RWPE2 (cell line): ENCODE data around the gene ALDH1A3.

Experiments
- ATAC-seq: fragments of 200-7000 bp; cut with Tn5 transposase; 3 replicates; pipeline ENCODE4 v1.9.1; 2021; ENCODE audit warnings: low read depth
- DNase-seq: peaks from one replicate; pipeline ENCODE4 v3.0.0-alpha.2; 2020; ENCODE audit warnings: low spot score
- H3K27ac ChIP-seq: fragments of 450-650 bp; 2 replicates; pipeline ENCODE4 v1.5.1; 2017; ENCODE audit warnings: mild to moderate bottlenecking; ENCODE audit not compliant: poor library complexity, severe bottlenecking
- H3K27me3 ChIP-seq: fragments of 250-450 bp; sonication (Bioruptor Pico); 2 replicates; pipeline ENCODE4 v1.5.1; 2021; ENCODE audit warnings: mild to moderate bottlenecking, moderate library complexity; ENCODE audit not compliant: insufficient read depth, poor library complexity, severe bottlenecking
- H3K36me3 ChIP-seq: fragments of 250-450 bp; sonication (Bioruptor Pico); 2 replicates; pipeline ENCODE4 v1.5.1; 2020; ENCODE audit warnings: low read depth, mild to moderate bottlenecking, moderate library complexity
- H3K4me1 ChIP-seq: fragments of 250-450 bp; sonication (Bioruptor Pico); 2 replicates; pipeline ENCODE4 v1.5.1; 2021; ENCODE audit warnings: mild to moderate bottlenecking, moderate library complexity; ENCODE audit not compliant: insufficient read depth, poor library complexity, severe bottlenecking
- H3K4me3 ChIP-seq: fragments of 250-450 bp; sonication (Bioruptor Pico); 2 replicates; pipeline ENCODE4 v1.5.1; 2021; ENCODE audit warnings: mild to moderate bottlenecking, moderate library complexity; ENCODE audit not compliant: severe bottlenecking
- H3K9me3 ChIP-seq: fragments of 250-450 bp; sonication (Bioruptor Pico); 2 replicates; pipeline ENCODE4 v1.5.1; 2021; ENCODE audit warnings: mild to moderate bottlenecking, moderate library complexity; ENCODE audit not compliant: severe bottlenecking
- CTCF ChIP-seq: fragments of 450-650 bp; IDR thresholded peaks from one replicate; pipeline ENCODE4 v1.5.1; 2017; ENCODE audit warnings: mild to moderate bottlenecking, moderate library complexity; ENCODE audit not compliant: poor library complexity, severe bottlenecking

ALDH1A3 gene

GRCh38 chr15:100852630-100853029 is 27.0 kb upstream of the ALDH1A3 start:
- no peak for TF ChIP-seq CTCF
- H3K27me3 ChIP-seq = no peaks in the 10 kb centered on the region
- peak; percentile 42 for DNase-seq
- no peak overlapping the region for H3K27ac ChIP-seq
- H3K4me1 ChIP-seq = peaks cover 4% of the 10 kb centered on the region
- H3K36me3 ChIP-seq = no peaks in the 10 kb centered on the region
- H3K4me3 ChIP-seq = no peak overlapping the region
- H3K9me3 ChIP-seq = no peaks in the 10 kb centered on the region
- ATAC-seq = no peak

- Histone ChIP-seq H3K27ac (no peak overlapping the region), H3K36me3 (no peaks in the 10 kb centered on the region), H3K27me3 (no peaks in the 10 kb centered on the region), H3K4me1 (peaks cover 4% of the 10 kb centered on the region), H3K9me3 (no peaks in the 10 kb centered on the region), H3K4me3 (no peak overlapping the region)
- TF ChIP-seq CTCF = no peak
- DNase-seq (peak; percentile 60), ATAC-seq (no peak)
Observed at GRCh38 chr15:100853676-100854440, 25.8 kb upstream of the ALDH1A3 start.

GRCh38 chr15:100856867-100857266 is 22.8 kb upstream of the ALDH1A3 start:
- no peaks in the 10 kb centered on the region for H3K36me3 ChIP-seq
- DNase-seq (peak; percentile 11), ATAC-seq (no peak)
- no peak overlapping the region for H3K4me3 ChIP-seq
- H3K27ac ChIP-seq = no peak overlapping the region
- H3K9me3 ChIP-seq = no peaks in the 10 kb centered on the region
- no peak for TF ChIP-seq CTCF
- no peaks in the 10 kb centered on the region for H3K27me3 ChIP-seq
- no peaks in the 10 kb centered on the region for H3K4me1 ChIP-seq

- H3K4me1 ChIP-seq = no peaks in the 10 kb centered on the region
- H3K36me3 ChIP-seq = no peaks in the 10 kb centered on the region
- peak; percentile 39 for DNase-seq
- ATAC-seq = no peak
- H3K9me3 ChIP-seq = no peaks in the 10 kb centered on the region
- no peak overlapping the region for H3K27ac ChIP-seq
- no peaks in the 10 kb centered on the region for H3K27me3 ChIP-seq
- no peak for TF ChIP-seq CTCF
- H3K4me3 ChIP-seq = no peak overlapping the region
Observed at GRCh38 chr15:100858294-100858693, 21.3 kb upstream of the ALDH1A3 start.
